Skeletal muscle satellite cell (primary cell): ENCODE measurements around the gene RGL1.

Experiments
- H3K27me3 ChIP-seq: 2 replicates; pipeline ENCODE4 v1.7.0; 2013; ENCODE audit warnings: low read length; ENCODE audit not compliant: control insufficient read depth, insufficient read depth
- H3K36me3 ChIP-seq: 2 replicates; pipeline ENCODE4 v1.7.0; 2013; ENCODE audit warnings: mild to moderate bottlenecking, control low read depth, low read length; ENCODE audit not compliant: insufficient read depth
- H3K4me1 ChIP-seq: 2 replicates; pipeline ENCODE4 v1.7.0; 2013; ENCODE audit warnings: low read length; ENCODE audit not compliant: control insufficient read depth, insufficient read depth
- H3K4me2 ChIP-seq: 2 replicates; pipeline ENCODE4 v1.7.0; 2013; ENCODE audit warnings: mild to moderate bottlenecking, low read length
- H3K4me3 ChIP-seq: 2 replicates; pipeline ENCODE4 v1.7.0; 2013; ENCODE audit warnings: low read length
- H3K9ac ChIP-seq: 2 replicates; pipeline ENCODE4 v1.7.0; 2013; ENCODE audit warnings: mild to moderate bottlenecking, low read depth, low read length, moderate library complexity
- H3K9me3 ChIP-seq: replicated peaks from 2 replicates; pipeline ENCODE4 v1.7.0; 2013; ENCODE audit warnings: mild to moderate bottlenecking, control low read depth, low read length

RGL1 gene

GRCh38 chr1:183791319-183791718 lies 13.6 kb upstream of the RGL1 start:
- Histone ChIP-seq H3K9me3 (no peaks in the 10 kb centered on the region), H3K4me2 (no peak overlapping the region), H3K9ac (no peak overlapping the region), H3K4me3 (no peak overlapping the region), H3K27me3 (no peaks in the 10 kb centered on the region), H3K36me3 (no peaks in the 10 kb centered on the region), H3K4me1 (no peaks in the 10 kb centered on the region)

- H3K9ac ChIP-seq: no peak overlapping the region
- H3K4me2 ChIP-seq: no peak overlapping the region
- no peak overlapping the region for H3K4me3 ChIP-seq
These were observed 12.6 kb upstream of the RGL1 start for GRCh38 chr1:183792300-183792699.

GRCh38 chr1:183794088-183794487 lies 10.8 kb upstream of the RGL1 start:
- Histone ChIP-seq H3K9me3 (no peaks in the 10 kb centered on the region), H3K36me3 (no peaks in the 10 kb centered on the region), H3K4me2 (no peak overlapping the region), H3K4me3 (no peak overlapping the region), H3K27me3 (no peaks in the 10 kb centered on the region), H3K4me1 (no peaks in the 10 kb centered on the region), H3K9ac (no peak overlapping the region)

More at GRCh38 chr1:183792300-183792699, 12.6 kb upstream of the RGL1 start:
- H3K9me3 ChIP-seq: no peaks in the 10 kb centered on the region
- H3K27me3 ChIP-seq: no peaks in the 10 kb centered on the region
- no peaks in the 10 kb centered on the region for H3K4me1 ChIP-seq
- H3K36me3 ChIP-seq: no peaks in the 10 kb centered on the region

- Histone ChIP-seq H3K4me2 (no peak overlapping the region), H3K9ac (no peak overlapping the region), H3K4me3 (no peak overlapping the region), H3K27me3 (no peaks in the 10 kb centered on the region), H3K9me3 (peaks cover 6% of the 10 kb centered on the region), H3K36me3 (no peaks in the 10 kb centered on the region), H3K4me1 (peaks cover 5% of the 10 kb centered on the region)
These were observed 4.5 kb upstream of the RGL1 start for GRCh38 chr1:183800449-183800848.

GRCh38 chr1:183801649-183802048 lies 3.3 kb upstream of the RGL1 start:
- Histone ChIP-seq H3K4me2 (no peak overlapping the region), H3K27me3 (no peaks in the 10 kb centered on the region)

GRCh38 chr1:183804387-183804786 lies 533 bp upstream of the RGL1 start:
- peak overlapping the region; percentile 83 for H3K9ac ChIP-seq
- H3K36me3 ChIP-seq: no peaks in the 10 kb centered on the region
- H3K9me3 ChIP-seq: peaks cover 6% of the 10 kb centered on the region
- peak overlapping the region; percentile 90 for H3K4me2 ChIP-seq
- H3K4me3 ChIP-seq: peak overlapping the region; percentile 74
- H3K27me3 ChIP-seq: no peaks in the 10 kb centered on the region
- peaks cover 36% of the 10 kb centered on the region for H3K4me1 ChIP-seq

More at GRCh38 chr1:183801649-183802048, 3.3 kb upstream of the RGL1 start:
- Histone ChIP-seq H3K9ac (no peak overlapping the region), H3K9me3 (peaks cover 6% of the 10 kb centered on the region), H3K4me1 (peaks cover 12% of the 10 kb centered on the region), H3K36me3 (no peaks in the 10 kb centered on the region), H3K4me3 (no peak overlapping the region)

GRCh38 chr1:183806125-183806524 lies 1.2 kb downstream of the RGL1 start:
- Histone ChIP-seq H3K9ac (peak overlapping the region; percentile 83), H3K27me3 (no peaks in the 10 kb centered on the region), H3K36me3 (no peaks in the 10 kb centered on the region), H3K4me3 (peak overlapping the region; percentile 74), H3K9me3 (peaks cover 6% of the 10 kb centered on the region), H3K4me1 (peaks cover 49% of the 10 kb centered on the region), H3K4me2 (peak overlapping the region; percentile 90)

- no peaks in the 10 kb centered on the region for H3K36me3 ChIP-seq
- H3K4me3 ChIP-seq: peak overlapping the region; percentile 74
- peak overlapping the region; percentile 90 for H3K4me2 ChIP-seq
- H3K9ac ChIP-seq: peak overlapping the region; percentile 83
- H3K27me3 ChIP-seq: no peaks in the 10 kb centered on the region
- peaks cover 4% of the 10 kb centered on the region for H3K9me3 ChIP-seq
- peaks cover 51% of the 10 kb centered on the region for H3K4me1 ChIP-seq
These were observed 1.8 kb downstream of the RGL1 start for GRCh38 chr1:183806675-183807074.

- peak overlapping the region; percentile 21 for H3K4me2 ChIP-seq
- H3K4me1 ChIP-seq: peaks cover 53% of the 10 kb centered on the region
- no peaks in the 10 kb centered on the region for H3K36me3 ChIP-seq
- H3K9me3 ChIP-seq: no peaks in the 10 kb centered on the region
- H3K9ac ChIP-seq: no peak overlapping the region
- H3K4me3 ChIP-seq: no peak overlapping the region
- H3K27me3 ChIP-seq: no peaks in the 10 kb centered on the region
These were observed 2.7 kb downstream of the RGL1 start for GRCh38 chr1:183807549-183808168.

GRCh38 chr1:183808296-183809027 lies 3.5 kb downstream of the RGL1 start:
- Histone ChIP-seq H3K9ac (no peak overlapping the region), H3K4me2 (peak overlapping the region; percentile 21), H3K27me3 (no peaks in the 10 kb centered on the region), H3K4me3 (no peak overlapping the region), H3K36me3 (no peaks in the 10 kb centered on the region), H3K4me1 (peaks cover 62% of the 10 kb centered on the region), H3K9me3 (no peaks in the 10 kb centered on the region)

- peaks cover 57% of the 10 kb centered on the region for H3K4me1 ChIP-seq
- H3K4me2 ChIP-seq: no peak overlapping the region
- H3K27me3 ChIP-seq: no peaks in the 10 kb centered on the region
- no peaks in the 10 kb centered on the region for H3K9me3 ChIP-seq
- H3K4me3 ChIP-seq: no peak overlapping the region
- H3K9ac ChIP-seq: no peak overlapping the region
- no peaks in the 10 kb centered on the region for H3K36me3 ChIP-seq
These were observed 5.2 kb downstream of the RGL1 start for GRCh38 chr1:183810121-183810520.
